Fibroblast of skin of scalp (primary cell): ENCODE results near the gene ZG16B. TPM values are rescaled to one million over a fixed set of nuclear protein-coding genes. Genes with fewer than 3 reads are reported as not detected.

Source experiments
- DNase-seq: peaks from one replicate; pipeline ENCODE4 v3.0.0-alpha.2; 2013
- polyA plus RNA-seq, 2 experiments: library from polyadenylated mRNA; unstranded; fragments of 120-200 nt; gene quantifications; one replicate each; pipeline ENCODE4 v1.2.1, GENCODE V29; 2013; ENCODE audit not compliant: insufficient read length in 2 of 2

The ZG16B gene
- not detected for polyA plus RNA-seq (2013, experiment 1 of 2; ENCODE audit: insufficient read length)
- polyA plus RNA-seq (2013, experiment 2 of 2; ENCODE audit: insufficient read length): 0.39 TPM

GRCh38 chr16:2829501-2830354 lies at the start of gene ZG16B:
TSS of gene ZG16B (plus strand) at chr16:2830303. CDS start at chr16:2830442, 139 bp downstream.
- DNase-seq: no peak

GRCh38 chr16:2782583-2783351 lies 47.3 kb upstream of the ZG16B start:
- DNase-seq: no peak

GRCh38 chr16:2783581-2784357 lies 46.3 kb upstream of the ZG16B start:
- DNase-seq: no peak

GRCh38 chr16:2784358-2785100 lies 45.6 kb upstream of the ZG16B start:
- no peak for DNase-seq

- DNase-seq: no peak
These were observed 44.8 kb upstream of the ZG16B start for GRCh38 chr16:2785101-2785991.

GRCh38 chr16:2786061-2786825 lies 43.9 kb upstream of the ZG16B start:
- DNase-seq: no peak

GRCh38 chr16:2786826-2787151 lies 43.3 kb upstream of the ZG16B start:
- DNase-seq: no peak

GRCh38 chr16:2787406-2787805 lies 42.7 kb upstream of the ZG16B start, which contains the start of gene PRSS33:
TSS of gene PRSS33 (minus strand) at chr16:2787560. CDS start at chr16:2786547, 1,013 bp downstream.
- DNase-seq: no peak

- DNase-seq: no peak
These were observed 42.1 kb upstream of the ZG16B start for GRCh38 chr16:2787961-2788360.

GRCh38 chr16:2790631-2791030 lies 39.5 kb upstream of the ZG16B start:
- DNase-seq: no peak

- no peak for DNase-seq
These were observed 38.9 kb upstream of the ZG16B start for GRCh38 chr16:2791174-2791573.

GRCh38 chr16:2792940-2793339 lies 37.2 kb upstream of the ZG16B start:
- no peak for DNase-seq

- DNase-seq: no peak
These were observed 34.5 kb upstream of the ZG16B start for GRCh38 chr16:2795395-2796143.

- DNase-seq: no peak
These were observed 31.3 kb upstream of the ZG16B start for GRCh38 chr16:2798723-2799204.

GRCh38 chr16:2799205-2799858 lies 30.8 kb upstream of the ZG16B start:
- no peak for DNase-seq

- DNase-seq: no peak
These were observed 30.3 kb upstream of the ZG16B start for GRCh38 chr16:2799859-2800226.

GRCh38 chr16:2803545-2804195 lies 26.4 kb upstream of the ZG16B start:
- DNase-seq: no peak

- DNase-seq: no peak
These were observed 25.4 kb upstream of the ZG16B start for GRCh38 chr16:2804728-2805127.
